ENCODE data around the gene ZBTB11.

- TF ChIP-seq CTCF (IDR thresholded peaks at IDR 0.05), result no peak
- TF ChIP-seq POLR2AphosphoS5 (IDR thresholded peaks at IDR 0.05), result no peak
- no peak for TF ChIP-seq EP300 (IDR thresholded peaks at IDR 0.05)
Measured at GRCh38 chr3:101667331-101667730, 9.6 kb downstream of the ZBTB11 start.

Measured in sigmoid colon (tissue), 4 donors.